T-helper 2 cell treated with Interferon-gamma antibody and Interleukin-4, amounts not matched to agents 5 μg/mL and 100 μg/mL, for 36 hours (primary cell): ENCODE measurements around the gene SLC25A42.

ENCODE experiments used
- DNase-seq: peaks from one replicate; pipeline ENCODE4 v3.0.0; 2021; ENCODE audit warnings: low spot score
- H3K27ac Mint-ChIP-seq: one replicate; pipeline ENCODE4 v1.8.0; 2021; ENCODE audit warnings: mild to moderate bottlenecking, mixed read lengths
- H3K27me3 Mint-ChIP-seq: one replicate; pipeline ENCODE4 v1.8.0; 2021; ENCODE audit warnings: low read depth, mixed read lengths
- H3K36me3 Mint-ChIP-seq: one replicate; pipeline ENCODE4 v1.8.0; 2021; ENCODE audit warnings: low read depth, mixed read lengths
- H3K4me1 Mint-ChIP-seq: one replicate; pipeline ENCODE4 v1.8.0; 2021; ENCODE audit warnings: low read depth, mixed read lengths
- H3K4me3 Mint-ChIP-seq: one replicate; pipeline ENCODE4 v1.8.0; 2022; ENCODE audit warnings: mild to moderate bottlenecking, moderate library complexity, mixed read lengths
- H3K9me3 Mint-ChIP-seq: one replicate; pipeline ENCODE4 v1.8.0; 2021; ENCODE audit warnings: mixed read lengths

Gene SLC25A42

DNA sequence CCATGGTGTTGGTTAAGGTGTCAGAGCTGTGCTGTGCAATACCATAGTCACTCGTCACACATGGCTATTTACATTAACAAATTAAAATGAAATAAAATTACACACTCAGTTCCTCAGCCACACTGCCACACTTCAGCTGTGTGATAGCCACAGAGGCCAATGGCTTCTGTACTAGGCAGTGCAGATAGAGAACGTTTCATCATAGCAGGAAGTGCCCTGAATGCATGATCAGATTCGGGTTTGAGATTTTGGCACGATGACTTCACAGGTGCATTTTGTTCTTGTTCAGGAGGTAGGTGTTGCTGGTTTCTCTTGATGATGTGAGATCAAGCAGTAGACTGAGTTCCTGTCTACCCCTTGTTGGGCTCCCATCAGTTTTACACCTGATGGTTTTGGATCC lies 23.9 kb upstream of the SLC25A42 start:
- Mint-ChIP-seq H3K9me3 (no peaks in the 10 kb centered on the region), H3K4me3 (no peak overlapping the region), H3K36me3 (peaks cover 23% of the 10 kb centered on the region), H3K27ac (peak overlapping the region; percentile 22), H3K27me3 (no peaks in the 10 kb centered on the region), H3K4me1 (peaks cover 9% of the 10 kb centered on the region)
- DNase-seq: no peak

DNA sequence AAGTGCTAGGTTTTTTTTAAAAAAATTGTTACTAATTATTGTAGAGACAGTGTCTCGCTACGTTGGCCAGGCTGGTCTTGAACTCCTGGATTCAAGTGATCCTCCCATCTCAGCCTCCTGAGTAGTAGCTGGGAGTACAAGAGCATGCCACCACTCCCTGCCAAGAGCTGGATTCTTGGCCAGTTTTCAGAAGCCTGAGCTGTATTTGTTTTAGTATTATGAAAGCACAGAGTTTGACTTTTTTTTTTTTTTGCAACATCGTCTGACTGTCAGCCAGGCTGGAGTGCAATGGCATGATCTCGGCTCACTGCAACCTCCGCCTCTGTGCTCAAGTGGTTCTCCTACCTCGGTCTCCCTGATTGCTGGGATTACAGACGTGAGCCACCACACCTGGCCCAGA lies 23.4 kb upstream of the SLC25A42 start:
- DNase-seq: no peak
- no peak overlapping the region for H3K27ac Mint-ChIP-seq
- peaks cover 9% of the 10 kb centered on the region for H3K4me1 Mint-ChIP-seq
- H3K27me3 Mint-ChIP-seq: no peaks in the 10 kb centered on the region
- peaks cover 27% of the 10 kb centered on the region for H3K36me3 Mint-ChIP-seq
- no peaks in the 10 kb centered on the region for H3K9me3 Mint-ChIP-seq
- H3K4me3 Mint-ChIP-seq: no peak overlapping the region

DNA sequence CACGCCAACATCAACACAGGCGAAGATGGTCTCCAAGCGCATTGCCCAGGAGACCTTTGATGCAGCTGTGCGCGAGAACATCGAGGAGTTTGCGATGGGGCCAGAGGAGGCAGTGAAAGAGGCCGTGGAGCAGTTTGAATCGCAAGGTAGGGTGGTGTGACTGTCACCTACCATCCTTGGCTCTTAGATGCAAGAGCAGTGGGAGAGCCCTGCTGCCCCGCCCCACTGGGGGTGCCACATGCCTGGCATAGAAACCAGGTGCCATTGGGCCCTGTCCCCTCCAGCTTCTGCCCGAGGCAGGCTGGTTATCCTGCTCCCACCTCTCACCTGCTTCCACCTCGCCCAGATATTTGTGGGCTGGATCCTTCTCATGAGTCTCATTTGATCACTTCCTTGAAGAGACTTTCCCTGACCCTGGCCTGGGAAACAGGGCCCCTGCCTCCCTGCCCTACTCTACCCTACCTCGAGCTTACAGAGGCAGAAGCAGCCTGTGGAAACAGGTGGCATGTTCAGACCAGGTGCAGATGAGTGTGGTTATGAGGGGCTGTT lies 21.0 kb upstream of the SLC25A42 start:
- H3K9me3 Mint-ChIP-seq: no peaks in the 10 kb centered on the region
- H3K4me1 Mint-ChIP-seq: peaks cover 9% of the 10 kb centered on the region
- no peak for DNase-seq
- H3K36me3 Mint-ChIP-seq: peaks cover 25% of the 10 kb centered on the region
- no peaks in the 10 kb centered on the region for H3K27me3 Mint-ChIP-seq
- no peak overlapping the region for H3K27ac Mint-ChIP-seq
- H3K4me3 Mint-ChIP-seq: no peak overlapping the region

DNA sequence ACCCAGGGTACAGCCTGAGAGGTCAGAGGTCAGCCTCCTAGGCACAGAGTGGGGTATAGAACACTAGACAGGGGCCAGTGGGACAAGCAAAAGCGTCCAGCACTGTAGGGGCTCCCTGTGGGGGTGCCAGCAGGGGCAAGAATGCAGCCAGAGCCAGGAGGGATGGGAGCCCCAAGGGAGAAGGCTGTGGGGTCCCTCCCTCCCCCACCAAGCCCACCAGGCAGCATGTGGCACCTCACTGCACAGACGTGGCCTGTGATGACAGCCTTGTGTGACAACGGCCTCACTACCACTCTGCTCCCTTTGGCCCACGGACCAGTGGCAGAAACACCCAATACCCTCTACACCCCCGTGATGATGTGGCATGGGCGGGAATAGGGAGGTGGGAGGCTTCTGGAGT lies 20.3 kb upstream of the SLC25A42 start:
- H3K27me3 Mint-ChIP-seq: no peaks in the 10 kb centered on the region
- peaks cover 9% of the 10 kb centered on the region for H3K4me1 Mint-ChIP-seq
- H3K36me3 Mint-ChIP-seq: peaks cover 25% of the 10 kb centered on the region
- H3K9me3 Mint-ChIP-seq: no peaks in the 10 kb centered on the region
- no peak overlapping the region for H3K4me3 Mint-ChIP-seq
- H3K27ac Mint-ChIP-seq: no peak overlapping the region
- DNase-seq: no peak

DNA sequence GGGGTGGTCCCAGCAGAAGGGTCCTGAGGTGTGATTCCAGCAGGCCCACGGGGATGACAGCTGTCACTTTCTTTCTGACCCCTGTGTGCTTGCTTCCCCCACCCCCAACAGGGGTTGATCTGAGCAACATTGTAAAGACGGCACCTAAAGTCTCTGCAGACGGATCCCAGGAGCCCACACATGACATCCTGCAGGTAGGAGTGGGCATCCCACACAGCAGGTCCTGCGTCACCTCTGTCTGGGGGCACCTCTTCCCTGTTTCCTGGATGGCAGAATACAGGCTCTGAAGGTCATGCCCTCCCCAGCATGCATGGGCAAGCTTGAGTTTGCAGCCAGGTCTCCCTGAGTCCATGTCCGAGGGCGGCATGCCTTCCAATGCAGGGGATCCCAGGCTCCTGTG lies 19.9 kb upstream of the SLC25A42 start:
- Mint-ChIP-seq H3K27me3 (no peaks in the 10 kb centered on the region), H3K4me1 (peaks cover 9% of the 10 kb centered on the region), H3K4me3 (no peak overlapping the region), H3K36me3 (peaks cover 25% of the 10 kb centered on the region), H3K9me3 (no peaks in the 10 kb centered on the region), H3K27ac (no peak overlapping the region)
- no peak for DNase-seq

DNA sequence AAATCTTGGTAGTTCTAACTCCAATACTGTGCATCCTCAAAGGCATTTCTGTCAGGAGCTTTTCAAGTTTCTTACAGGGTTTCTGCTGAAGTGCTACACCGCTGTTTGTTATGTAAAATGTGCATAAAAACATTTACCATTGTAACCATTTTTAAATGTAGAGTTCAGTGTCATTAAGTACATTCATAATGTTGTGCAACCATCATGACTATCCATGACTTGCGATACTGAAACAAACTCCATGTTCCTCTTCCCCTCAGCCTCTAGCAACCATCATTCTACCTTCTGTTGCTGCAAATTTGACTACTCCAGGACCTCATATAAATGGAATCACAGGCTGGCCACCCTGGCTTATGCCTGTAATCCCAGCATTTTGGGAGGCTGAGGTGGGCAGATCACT lies 14.4 kb upstream of the SLC25A42 start:
- Mint-ChIP-seq H3K36me3 (peaks cover 25% of the 10 kb centered on the region), H3K27me3 (no peaks in the 10 kb centered on the region), H3K9me3 (no peaks in the 10 kb centered on the region), H3K27ac (no peak overlapping the region), H3K4me1 (no peaks in the 10 kb centered on the region), H3K4me3 (no peak overlapping the region)
- DNase-seq: no peak

DNA sequence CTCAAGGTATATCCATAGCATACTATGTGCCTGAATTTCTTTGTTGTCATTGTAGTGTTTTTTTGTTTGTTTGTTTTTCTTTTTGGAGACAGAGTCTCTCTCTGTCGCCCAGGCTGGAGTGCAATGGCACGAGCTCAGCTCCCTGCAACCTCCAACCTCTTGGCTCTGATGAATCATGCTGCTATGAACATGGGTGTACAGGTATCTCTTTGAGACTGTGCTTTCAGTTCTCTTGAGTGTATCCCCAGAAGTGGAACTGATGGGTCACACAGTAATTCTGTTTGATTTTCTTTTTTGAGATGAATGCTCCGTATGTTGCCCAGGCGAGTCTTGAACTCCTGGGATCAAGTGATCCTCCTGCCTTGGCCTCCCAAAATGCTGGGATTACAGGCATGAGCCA lies 13.7 kb upstream of the SLC25A42 start:
- Mint-ChIP-seq H3K4me3 (no peak overlapping the region), H3K27ac (no peak overlapping the region), H3K27me3 (no peaks in the 10 kb centered on the region), H3K4me1 (no peaks in the 10 kb centered on the region), H3K9me3 (no peaks in the 10 kb centered on the region), H3K36me3 (peaks cover 23% of the 10 kb centered on the region)
- DNase-seq: no peak

DNA sequence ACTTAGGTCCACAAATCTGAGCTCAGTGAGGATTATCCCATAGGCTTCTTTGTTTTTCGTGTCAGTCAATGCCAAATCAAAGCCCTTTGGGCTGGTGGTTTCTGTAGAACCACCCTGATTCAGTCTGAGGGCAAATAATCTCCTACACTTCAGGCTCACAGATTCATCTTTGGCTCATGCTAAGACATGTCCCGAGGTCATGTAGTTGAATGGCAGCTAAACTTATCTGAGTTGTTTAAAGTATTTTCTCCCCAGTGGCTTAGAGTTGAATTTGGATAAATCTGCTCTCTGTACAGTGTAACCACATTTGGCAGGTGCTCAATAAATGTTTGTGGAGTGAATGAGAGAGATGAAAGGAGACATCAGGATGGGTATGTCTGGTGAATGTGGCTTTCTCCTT lies 13.1 kb upstream of the SLC25A42 start:
- Mint-ChIP-seq H3K36me3 (peaks cover 24% of the 10 kb centered on the region), H3K9me3 (no peaks in the 10 kb centered on the region), H3K4me3 (no peak overlapping the region), H3K27ac (no peak overlapping the region), H3K27me3 (no peaks in the 10 kb centered on the region), H3K4me1 (no peaks in the 10 kb centered on the region)
- no peak for DNase-seq

DNA sequence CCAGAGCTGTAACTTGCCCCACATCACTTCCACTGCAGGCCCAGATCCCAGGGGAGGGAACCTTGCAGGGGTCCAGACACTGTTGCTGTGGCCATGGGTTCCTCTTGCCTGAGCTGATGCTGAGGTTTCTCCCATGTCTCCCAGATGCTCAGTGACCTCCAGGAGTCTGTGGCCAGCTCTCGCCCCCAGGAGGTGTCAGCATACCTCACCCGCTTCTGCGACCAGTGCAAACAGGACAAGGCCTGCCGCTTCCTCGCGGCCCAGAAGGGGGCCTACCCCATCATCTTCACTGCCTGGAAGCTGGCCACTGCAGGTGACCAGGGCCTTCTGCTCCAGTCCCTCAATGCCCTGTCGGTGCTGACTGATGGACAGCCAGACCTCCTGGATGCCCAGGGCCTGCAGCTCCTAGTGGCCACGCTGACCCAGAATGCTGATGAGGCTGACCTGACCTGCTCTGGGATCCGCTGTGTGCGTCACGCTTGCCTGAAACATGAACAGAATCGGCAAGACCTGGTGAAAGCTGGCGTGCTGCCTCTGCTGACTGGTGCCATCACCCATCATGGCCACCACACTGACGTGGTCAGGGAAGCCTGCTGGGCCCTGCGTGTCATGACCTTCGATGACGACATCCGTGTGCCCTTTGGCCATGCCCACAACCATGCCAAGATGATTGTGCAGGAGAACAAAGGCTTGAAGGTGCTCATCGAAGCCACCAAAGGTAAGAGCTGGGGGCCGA lies 12.1 kb upstream of the SLC25A42 start:
- Mint-ChIP-seq H3K27me3 (no peaks in the 10 kb centered on the region), H3K4me3 (no peak overlapping the region), H3K9me3 (no peaks in the 10 kb centered on the region), H3K36me3 (peaks cover 22% of the 10 kb centered on the region), H3K4me1 (no peaks in the 10 kb centered on the region), H3K27ac (no peak overlapping the region)
- no peak for DNase-seq

DNA sequence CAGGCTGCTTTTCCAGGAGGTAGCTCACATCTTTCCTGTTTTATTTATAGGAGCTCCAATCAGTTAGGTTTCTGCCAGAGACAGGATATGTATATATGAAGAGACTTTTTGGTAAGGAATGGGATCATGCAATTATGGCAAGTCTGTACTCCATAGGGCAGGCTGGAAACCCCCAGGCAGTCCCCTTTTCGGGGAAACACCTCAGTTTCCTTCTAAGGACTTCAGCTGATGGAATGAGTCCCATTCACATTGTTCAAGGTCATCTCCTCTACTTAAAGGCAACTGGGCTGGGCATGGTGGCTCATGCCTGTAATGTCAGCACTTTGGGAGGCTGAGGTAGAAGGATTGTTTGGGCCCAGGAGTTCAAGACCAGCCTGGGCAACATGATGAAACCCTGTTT lies 10.9 kb upstream of the SLC25A42 start:
- Mint-ChIP-seq H3K4me1 (no peaks in the 10 kb centered on the region), H3K36me3 (peaks cover 18% of the 10 kb centered on the region), H3K27me3 (no peaks in the 10 kb centered on the region), H3K9me3 (no peaks in the 10 kb centered on the region), H3K27ac (no peak overlapping the region), H3K4me3 (no peak overlapping the region)
- no peak for DNase-seq

DNA sequence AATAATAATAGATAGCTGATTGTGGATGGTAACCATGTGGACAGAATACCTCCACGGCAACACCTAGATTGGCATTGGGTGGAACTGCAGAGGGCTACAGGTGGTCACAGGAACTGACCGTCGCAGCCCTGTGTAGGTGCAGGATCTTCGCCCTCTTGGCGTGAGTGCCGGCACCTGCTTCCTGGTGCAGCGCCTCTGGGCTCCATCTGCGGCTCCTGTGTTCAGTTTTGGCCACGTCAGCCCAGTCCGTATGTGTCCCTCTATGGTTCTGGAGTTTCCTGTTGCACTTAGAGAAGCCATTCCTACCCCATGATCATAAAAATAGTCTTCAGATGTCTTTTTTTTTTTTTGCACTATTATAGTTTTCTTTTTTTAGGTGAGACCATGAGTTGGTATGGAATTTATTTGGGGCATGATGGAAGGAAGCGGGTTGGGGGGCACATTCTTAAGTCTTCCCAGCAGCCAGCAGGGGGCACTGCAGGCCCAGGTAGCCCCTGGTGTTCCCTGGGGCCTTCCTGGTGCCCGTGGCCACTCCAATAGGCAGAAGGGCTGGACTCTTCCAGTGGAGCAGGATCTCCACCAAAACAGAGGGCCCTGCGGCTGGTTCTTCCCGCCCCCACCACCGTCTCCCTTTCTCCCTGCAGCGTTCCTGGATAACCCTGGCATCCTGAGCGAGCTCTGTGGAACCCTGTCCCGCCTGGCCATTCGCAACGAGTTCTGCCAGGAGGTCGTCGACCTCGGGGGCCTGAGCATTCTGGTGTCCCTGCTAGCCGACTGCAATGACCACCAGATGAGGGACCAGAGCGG lies 10.1 kb upstream of the SLC25A42 start:
- H3K4me1 Mint-ChIP-seq: no peaks in the 10 kb centered on the region
- H3K4me3 Mint-ChIP-seq: no peak overlapping the region
- no peak overlapping the region for H3K27ac Mint-ChIP-seq
- DNase-seq: peak; percentile 17
- H3K27me3 Mint-ChIP-seq: no peaks in the 10 kb centered on the region
- no peaks in the 10 kb centered on the region for H3K9me3 Mint-ChIP-seq
- H3K36me3 Mint-ChIP-seq: peaks cover 18% of the 10 kb centered on the region

DNA sequence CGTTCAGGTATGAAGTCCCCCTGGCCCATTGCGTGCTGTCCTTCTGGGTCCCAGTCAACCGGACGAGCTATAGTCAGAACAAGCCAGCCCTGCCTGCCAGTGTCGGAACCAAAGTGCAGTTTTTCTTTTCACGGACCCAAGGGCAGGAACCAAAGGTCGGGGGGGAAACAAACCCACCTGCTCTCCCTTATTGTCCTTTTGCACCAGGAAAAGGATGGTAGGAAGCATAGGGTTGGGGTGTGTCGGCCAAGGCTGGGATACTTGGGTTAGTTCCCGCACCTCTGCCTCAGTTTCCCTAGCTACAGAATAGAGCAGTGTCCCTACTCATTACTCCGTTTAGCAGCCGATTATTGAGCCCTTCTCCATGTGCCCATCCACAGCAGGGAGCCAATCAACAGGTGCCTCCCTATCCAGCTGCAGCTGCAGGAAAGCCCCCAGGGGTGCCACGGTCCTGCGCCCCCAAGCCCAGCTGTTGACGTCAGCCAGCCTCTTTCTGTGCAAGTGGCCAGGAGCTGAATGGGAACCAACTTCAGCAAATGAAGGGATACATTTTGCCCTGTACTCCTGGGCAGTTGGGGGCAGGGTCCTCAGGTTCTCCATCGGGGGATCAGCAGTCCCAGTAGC lies 9.4 kb upstream of the SLC25A42 start:
- no peak overlapping the region for H3K4me3 Mint-ChIP-seq
- no peaks in the 10 kb centered on the region for H3K27me3 Mint-ChIP-seq
- H3K27ac Mint-ChIP-seq: no peak overlapping the region
- peaks cover 18% of the 10 kb centered on the region for H3K36me3 Mint-ChIP-seq
- no peaks in the 10 kb centered on the region for H3K4me1 Mint-ChIP-seq
- DNase-seq: no peak
- H3K9me3 Mint-ChIP-seq: no peaks in the 10 kb centered on the region

DNA sequence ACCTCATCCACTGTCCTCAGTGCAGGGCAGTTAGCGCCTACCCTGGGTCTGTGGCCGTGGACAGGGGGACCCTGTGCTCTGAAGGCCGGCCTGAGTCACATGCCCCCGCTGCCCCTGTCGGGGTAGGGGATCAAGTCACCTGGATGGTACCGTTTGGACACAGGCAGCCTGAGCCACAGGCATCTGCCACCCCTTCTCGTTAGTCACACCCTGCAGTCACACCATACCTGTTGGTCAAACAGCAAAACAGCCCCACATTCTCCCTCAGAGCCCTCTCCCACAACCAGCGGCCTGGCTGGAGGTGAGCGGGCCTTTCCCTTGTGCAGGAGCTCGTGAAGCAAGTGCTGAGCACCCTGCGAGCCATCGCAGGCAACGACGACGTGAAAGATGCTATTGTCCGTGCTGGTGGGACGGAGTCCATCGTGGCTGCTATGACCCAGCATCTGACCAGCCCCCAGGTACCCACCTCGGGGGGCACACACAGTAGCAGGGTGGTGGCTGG lies 8.8 kb upstream of the SLC25A42 start:
- Mint-ChIP-seq H3K4me3 (no peak overlapping the region), H3K27ac (no peak overlapping the region), H3K36me3 (peaks cover 20% of the 10 kb centered on the region), H3K4me1 (no peaks in the 10 kb centered on the region), H3K9me3 (no peaks in the 10 kb centered on the region), H3K27me3 (no peaks in the 10 kb centered on the region)
- DNase-seq: no peak

DNA sequence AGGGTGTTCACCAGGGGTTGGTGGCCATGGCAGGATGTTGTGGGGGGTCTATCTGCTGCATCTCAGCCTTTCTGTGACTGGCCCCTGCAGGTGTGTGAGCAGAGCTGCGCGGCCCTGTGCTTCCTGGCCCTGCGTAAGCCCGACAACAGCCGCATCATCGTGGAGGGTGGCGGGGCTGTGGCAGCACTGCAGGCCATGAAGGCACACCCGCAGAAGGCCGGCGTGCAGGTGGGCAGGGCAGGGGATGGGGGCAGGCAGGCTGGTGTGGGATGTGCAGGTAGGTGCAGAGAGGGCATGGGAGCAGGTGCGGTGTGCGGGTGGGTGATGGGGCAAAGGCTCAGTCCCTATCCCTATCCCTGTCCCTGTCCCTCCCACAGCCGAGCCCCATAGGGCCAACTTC lies 8.1 kb upstream of the SLC25A42 start:
- no peaks in the 10 kb centered on the region for H3K9me3 Mint-ChIP-seq
- no peak overlapping the region for H3K27ac Mint-ChIP-seq
- no peaks in the 10 kb centered on the region for H3K27me3 Mint-ChIP-seq
- DNase-seq: no peak
- no peak overlapping the region for H3K4me3 Mint-ChIP-seq
- H3K4me1 Mint-ChIP-seq: no peaks in the 10 kb centered on the region
- peaks cover 19% of the 10 kb centered on the region for H3K36me3 Mint-ChIP-seq
